NCI-H82 treated with DMSO at 0.1 percent for 48 hours (cell line): Measurements from ENCODE around the gene RNASEH2A.
"Not testable (repeated sequence)": the region's sequence is repeated elsewhere in the genome, so short reads cannot be mapped to it uniquely, and the experiment has no call there.

Experiments used
- DNase-seq: peaks from one replicate; lab custom pipeline; 2025; ENCODE audit not compliant: unreplicated experiment; lab: John Stamatoyannopoulos, UW

Gene RNASEH2A

DNA sequence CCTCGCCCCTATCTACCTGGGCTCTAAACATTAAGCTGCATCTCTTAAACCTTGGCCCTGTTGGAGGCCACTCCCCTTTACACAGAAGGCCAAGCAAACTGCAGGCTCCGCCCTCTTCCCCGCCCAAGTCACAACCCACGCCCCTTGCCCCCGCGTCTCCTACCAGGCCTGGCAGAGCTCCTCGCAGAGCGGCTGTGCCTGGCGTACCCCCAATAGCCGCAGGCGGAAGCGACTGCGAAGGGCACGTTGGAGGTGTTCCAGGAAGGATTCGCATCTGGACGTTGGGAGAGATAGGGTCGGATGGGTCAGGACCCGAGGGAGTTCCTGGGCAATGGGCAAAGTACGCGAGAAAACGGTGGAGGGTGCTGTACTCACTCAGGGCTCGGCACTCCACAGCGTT lies 22.1 kb downstream of the RNASEH2A start:
- DNase-seq = peak; percentile 67

DNA sequence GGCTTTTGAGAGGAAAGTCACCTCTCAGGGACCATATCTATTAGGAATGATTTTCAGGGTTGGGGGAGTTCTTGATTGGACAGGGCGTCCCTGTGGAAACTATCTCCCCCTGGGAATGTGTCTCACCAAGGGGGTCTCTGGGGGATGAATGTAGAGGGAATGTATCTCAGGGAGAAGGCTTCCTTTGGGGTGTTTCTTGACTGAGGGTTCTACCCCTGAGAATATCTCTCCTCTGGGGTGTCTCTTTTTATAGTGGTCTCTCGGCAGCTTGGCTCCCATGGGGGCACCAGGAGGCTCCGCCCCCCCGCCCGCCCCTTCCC lies 27.0 kb downstream of the RNASEH2A start:
- DNase-seq = peak; percentile 66

DNA sequence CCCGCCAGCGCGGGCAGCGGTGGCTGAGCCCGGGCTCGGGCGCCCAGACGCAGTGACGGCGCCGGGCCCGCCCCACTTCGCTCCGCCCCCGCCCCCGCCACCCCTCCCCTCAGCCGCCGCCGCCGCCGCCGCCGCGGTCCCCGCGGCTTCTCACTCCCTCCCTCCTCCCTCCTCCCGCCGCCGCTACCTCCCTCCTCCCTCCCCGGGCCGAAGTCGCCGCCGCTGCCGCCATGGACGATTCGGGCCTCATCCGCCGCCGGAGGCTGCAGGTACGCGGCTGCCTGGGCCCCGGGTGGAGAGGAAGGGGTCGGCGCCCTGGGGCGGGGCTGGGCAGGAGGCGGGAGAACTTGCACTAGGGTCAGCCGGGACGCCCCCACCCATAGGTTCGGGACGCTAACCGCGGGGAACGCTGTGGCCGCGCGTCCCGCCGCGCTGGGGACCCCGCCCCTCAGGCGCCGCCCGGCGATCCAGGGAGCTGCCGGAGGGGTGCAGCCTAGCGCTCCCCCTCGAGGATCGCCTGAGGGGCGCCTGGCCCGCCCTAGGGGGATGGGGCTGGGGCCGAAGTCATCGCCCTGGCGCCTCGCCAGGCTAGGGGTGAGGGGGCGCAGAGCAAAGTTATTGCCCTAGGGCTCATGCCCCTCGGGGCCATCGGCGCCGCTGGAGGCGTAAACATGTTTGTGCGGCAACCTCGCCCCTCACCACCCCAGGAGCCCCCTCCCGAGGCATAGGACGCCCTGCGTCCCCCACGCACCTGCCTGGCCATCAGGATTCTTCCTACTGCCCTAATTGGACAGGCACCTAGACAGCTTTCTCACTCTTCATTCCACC lies 27.6 kb downstream of the RNASEH2A start:
- DNase-seq = peak; percentile 41

DNA sequence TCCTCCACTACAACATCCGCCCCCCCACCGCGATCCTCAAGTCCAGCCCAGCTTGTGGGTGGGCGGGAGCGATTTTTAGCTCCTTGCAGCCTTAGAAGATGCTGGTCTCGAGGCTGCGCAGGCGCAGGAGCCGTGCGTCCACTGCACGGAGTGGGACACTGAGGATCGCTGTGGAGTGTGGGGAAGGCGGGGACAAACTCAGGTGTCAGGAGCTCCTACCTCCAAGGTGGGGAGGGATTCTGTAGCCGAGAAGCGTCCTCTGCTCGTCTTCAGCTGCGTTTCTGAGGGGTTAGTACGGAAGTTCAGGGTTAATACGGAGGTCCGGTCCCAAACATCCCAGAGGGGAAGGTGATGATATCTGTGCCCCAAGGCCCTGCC lies 28.2 kb downstream of the RNASEH2A start, which contains the start of gene RTBDN:
TSS of gene RTBDN (minus strand) at position 14 of the 378 bp plus-strand sequence. CDS start 4,600 bp downstream, outside the sequence.
- DNase-seq = no peak

DNA sequence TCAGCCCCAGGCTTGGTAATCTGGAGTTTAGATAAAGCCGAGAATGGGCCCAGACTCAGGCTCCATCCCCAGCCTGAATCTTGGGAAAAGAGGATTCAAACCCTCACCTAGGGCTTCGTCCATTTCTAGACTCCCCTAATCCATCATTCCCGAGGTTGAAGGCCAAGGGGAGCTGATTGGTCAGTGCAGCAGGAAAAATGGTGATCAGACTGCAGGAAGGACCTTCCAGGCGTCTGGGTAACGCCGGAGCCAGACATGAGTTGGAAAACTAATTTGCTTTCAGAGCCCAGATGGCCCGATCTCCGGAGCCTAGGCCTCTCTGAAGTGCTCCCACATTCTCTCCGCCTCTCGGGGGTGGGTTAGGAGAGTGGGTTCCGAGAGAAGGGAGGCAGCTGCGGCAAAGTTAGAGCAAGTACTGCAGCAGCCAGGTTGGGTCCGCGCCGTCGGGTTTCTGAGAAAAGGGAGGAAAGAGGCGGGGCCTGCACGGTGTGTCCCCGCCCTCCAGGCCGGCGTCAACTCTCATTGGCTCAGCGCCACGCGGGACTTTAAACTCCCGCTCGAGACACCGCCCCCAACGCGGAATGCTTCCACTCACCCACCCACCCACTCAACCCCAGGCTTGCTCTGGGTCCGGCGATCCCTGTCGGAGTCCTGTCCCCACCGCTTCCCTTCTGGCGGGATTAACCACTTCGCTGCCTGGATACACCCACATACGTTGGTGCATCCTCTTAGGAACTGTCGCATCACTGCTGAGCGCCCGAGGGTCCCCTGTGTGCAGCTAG lies 28.8 kb downstream of the RNASEH2A start:
- peak; percentile 85 for DNase-seq

DNA sequence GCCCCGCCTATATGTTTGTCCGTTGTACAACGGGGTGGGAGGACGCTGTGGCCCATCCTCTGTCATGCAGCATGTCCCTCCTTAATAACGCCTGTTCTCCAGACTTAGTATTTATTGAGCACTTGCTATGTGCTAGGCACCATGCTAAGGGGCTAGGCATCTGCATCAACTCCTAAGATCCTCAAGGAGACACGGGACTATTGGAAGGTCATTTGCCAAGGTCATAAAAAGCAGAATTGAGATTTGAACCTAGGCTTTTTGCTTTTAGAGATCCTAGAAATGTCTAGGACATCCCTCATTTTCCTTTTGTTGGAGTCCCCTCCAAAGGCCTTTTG lies 30.1 kb downstream of the RNASEH2A start:
- no peak for DNase-seq

DNA sequence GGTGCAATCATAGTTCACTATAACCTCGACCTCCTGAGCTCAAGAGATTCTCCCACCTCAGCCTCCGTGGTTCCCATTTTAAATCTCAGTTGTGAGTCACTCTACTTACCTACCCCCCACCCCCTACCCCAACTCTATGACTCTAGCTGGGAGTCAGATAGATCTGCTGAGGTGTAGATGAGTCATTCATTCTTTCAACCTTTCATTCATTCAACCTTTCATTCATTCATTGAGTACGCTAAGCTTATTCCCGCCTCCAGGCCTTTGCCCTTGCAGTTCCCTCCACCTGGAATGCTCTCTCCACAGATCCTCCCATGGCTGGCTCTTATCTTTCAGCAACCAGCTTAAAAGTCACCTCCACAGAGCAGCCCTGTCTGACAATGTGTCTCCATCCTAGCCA lies 30.8 kb downstream of the RNASEH2A start:
- no peak for DNase-seq

DNA sequence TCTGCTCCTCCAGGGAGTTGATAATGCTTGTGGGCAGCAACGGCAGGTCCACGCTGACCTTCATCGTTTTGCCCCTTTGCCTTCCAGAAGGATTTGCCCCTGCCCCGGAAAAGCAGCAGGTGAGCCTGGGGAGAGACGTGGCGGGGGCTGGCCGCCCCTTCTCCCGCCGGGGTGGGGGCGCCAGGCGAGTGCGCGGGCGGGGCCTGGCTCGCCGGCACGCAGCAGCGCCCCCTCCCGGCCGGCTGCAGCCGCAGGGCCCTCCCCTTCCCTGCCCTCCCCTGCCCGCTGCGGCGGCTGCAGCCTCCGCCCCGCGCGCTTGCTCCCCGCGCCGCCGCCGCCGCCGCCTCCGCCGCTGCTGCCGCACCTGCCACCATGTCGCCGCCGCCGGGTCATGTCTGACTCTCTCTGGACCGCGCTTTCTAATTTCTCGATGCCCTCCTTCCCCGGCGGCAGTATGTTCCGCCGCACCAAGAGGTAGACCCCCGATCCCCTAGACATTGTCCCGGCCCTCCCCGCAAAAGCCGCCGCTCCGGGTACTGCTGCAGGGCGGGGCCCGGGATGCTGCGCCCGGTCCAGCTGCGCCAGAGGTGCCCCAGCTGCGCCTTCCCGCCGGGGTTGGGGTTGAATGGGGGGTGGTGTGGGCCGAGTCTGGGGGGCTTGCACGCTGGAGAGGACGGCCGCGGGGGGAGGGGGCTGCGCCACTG lies 31.9 kb downstream of the RNASEH2A start, which contains the start of gene MAST1:
TSS of gene MAST1 (plus strand) at position 334 of the 704 bp plus-strand sequence. CDS start at position 392, 58 bp downstream.
- peak; percentile 48 for DNase-seq

DNA sequence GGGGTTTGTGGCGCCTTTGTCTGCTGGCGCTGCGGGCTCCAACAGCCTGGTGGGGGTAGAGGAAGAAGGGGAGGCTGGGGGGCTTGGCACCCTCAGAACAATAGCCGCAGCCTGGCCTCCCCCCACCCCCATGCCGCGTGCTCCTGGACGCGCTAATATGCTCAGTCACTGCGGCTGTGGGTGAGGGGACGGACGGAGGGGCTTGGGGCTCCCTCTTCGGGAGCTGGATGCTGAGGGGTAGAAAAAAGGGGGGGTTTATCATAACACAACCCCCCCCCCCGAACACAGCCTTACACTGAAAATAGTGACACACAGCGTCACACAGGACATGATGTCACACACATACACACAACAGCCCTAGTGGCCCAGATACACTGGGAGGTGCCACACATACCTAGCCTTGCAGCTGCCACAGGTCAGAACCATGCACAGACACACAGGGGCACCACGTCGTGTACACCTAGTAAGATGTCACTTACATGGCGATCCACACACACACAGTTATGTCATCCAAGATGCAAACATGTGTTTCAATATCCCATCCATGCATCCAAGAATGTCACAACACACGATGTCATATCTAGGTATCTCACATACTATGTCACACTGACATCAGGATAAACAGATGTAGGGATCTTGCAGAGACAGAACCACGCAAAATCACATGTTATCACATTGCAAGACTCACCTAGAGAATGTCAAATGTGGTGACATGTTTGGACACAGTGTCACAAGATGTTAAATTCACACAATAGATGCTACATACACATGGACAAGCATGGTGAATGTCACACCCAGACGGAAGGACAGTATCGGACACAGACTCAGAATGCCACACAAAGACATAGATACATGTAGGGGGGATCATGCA lies 32.7 kb downstream of the RNASEH2A start:
- no peak for DNase-seq

DNA sequence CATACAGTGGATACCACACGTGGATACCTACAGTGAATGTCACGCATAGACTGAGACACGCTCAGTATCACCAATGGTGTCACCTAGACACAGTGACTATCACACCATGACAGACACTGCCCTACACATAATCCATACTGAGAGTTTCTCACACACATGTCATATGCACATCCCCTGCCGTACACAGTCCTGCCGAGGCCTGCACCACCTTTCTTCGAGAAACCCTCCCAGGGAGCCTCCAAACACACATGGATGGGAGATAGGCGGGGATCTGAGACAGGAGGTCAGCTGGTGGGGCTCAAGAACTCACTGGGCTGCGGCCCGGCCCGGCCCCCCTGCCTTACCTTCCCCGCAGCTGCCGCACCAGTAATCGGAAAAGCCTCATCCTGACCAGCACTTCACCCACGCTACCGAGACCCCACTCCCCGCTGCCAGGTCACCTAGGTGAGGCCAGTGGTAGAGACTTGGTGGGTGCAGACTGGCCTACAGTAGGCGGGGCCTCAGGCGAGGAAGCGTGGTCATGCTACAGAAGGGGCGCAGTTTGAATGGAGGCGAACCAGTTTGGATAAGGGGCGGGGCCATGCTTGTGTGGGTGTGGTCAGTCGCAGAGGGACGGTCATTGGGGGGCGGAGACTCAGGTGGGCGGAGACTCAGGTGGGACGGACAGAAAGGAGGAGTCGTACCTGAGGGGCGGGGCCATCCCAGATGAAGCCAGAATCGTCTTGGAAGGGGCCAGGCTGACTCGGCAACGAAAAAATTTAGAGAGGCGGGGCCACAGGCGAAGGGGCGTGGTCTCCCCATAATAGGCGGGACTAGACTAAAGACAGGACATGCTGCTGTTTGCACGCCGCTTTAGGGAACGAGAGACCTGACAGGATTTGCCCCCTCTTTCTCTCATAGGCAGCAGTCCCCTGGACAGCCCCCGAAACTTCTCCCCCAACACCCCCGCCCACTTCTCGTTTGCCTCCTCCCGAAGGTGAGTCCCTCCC lies 34.0 kb downstream of the RNASEH2A start:
- DNase-seq = peak; percentile 86

DNA sequence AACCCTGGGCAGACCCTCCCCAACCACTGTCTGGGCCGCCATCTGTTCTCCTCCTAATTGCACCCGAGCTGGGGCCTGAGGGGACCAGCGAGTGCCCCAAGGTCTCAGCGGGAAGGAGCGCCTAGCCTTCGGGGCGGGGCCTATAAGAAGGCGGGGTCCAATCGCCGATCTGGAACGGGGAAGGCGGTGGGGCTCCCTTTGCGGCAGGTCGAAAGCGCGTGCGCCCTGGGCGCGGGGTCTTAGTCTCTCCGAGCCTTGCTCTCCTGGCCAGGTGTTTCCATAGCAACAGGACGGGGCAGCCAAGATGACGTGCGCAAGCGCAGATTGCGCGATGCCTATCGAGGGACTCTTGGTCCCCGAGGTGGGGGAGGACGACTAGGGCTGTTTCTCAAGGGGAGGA lies 34.7 kb downstream of the RNASEH2A start:
- DNase-seq = peak; percentile 80

DNA sequence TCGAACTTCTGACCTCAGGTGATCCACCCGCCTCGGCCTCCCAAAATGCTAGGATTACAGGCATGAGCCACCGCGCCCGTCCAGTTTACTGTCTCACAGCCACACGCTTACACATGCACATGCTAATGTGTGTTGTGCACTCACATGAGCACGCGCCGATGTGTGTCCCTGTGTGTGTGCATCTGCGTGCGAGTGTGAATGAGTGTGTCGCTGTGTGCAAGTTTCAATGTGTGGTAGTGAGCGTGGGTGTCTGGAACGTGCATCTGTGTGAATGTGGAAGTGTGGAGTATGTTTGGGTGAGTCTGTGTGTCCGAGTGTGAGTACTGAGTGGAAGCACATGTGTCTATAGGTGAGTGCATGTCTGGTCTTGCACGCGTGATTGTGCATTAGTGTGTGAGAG lies 36.1 kb downstream of the RNASEH2A start:
- no peak for DNase-seq

DNA sequence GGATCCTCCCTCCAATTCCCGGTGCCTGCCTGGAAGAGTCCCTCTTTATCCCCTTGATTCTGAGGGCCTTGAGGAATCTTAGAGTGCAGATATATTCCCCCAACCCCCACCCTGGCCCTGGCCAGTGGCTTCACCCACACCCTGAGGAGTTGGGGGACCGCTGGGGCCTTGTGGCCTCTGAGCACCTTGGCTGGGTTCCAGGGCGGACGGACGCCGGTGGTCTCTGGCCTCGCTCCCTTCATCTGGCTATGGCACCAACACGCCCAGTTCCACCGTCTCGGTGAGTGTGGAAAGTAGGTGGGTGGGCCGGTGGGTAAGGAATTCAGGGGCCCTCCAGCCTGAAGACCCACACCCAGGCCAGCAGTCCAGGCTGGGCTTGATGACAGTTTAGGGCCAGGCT lies 36.9 kb downstream of the RNASEH2A start:
- no peak for DNase-seq

DNA sequence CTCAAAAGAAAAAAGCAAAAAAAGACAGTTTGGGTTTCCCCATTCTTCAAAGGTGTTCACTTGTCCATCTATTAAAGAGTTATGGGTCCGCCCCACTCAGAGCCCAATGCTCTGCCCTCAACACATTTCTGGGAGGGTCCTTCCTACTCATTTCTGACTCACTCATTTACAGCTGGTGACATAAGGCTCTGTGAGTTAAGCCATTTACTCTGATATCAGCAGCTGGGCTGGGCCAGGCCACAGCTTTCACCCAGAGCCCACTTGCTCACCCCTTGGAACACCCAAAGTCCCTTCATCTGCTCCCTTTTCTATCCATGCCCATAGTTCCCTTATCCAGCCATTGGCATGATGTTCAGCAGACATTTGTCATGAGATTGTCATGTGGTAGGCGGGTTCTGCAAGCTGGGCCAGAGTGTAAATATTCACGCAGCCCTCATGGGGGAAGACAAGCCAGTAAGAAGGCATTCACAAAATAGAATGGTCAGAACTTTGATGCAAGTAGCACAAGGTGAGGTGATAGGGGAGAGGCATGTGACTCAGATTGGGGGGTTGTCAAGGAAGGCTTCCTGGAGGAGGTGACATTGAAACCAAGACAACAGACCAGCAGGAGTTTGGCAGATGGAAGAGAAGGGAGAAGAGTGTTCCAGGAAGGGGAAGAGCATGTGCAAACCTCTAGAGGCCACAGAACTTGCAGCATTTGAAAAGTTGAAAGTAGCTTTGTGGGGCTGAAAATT lies 37.8 kb downstream of the RNASEH2A start:
- DNase-seq = peak; percentile 35

DNA sequence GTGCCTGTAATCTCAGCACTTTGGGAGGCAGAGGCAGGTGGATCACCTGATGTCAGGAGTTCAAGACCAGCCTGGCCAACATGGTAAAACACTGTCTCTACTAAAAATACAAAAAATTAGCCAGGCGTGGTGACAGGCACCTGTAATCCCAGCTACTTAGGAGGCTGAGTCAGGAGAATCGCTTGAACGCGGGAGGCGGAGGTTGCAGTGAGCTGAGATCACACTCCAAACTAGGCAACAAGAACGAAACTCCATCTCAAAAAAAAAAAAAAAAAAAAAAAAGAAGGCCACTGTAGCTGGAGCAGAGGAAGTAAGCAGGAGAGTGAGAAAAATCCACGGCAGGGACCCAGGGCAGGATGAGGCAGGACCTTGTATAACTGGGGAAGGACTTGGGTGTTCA lies 40.2 kb downstream of the RNASEH2A start:
- not testable (repeated sequence) for DNase-seq

DNA sequence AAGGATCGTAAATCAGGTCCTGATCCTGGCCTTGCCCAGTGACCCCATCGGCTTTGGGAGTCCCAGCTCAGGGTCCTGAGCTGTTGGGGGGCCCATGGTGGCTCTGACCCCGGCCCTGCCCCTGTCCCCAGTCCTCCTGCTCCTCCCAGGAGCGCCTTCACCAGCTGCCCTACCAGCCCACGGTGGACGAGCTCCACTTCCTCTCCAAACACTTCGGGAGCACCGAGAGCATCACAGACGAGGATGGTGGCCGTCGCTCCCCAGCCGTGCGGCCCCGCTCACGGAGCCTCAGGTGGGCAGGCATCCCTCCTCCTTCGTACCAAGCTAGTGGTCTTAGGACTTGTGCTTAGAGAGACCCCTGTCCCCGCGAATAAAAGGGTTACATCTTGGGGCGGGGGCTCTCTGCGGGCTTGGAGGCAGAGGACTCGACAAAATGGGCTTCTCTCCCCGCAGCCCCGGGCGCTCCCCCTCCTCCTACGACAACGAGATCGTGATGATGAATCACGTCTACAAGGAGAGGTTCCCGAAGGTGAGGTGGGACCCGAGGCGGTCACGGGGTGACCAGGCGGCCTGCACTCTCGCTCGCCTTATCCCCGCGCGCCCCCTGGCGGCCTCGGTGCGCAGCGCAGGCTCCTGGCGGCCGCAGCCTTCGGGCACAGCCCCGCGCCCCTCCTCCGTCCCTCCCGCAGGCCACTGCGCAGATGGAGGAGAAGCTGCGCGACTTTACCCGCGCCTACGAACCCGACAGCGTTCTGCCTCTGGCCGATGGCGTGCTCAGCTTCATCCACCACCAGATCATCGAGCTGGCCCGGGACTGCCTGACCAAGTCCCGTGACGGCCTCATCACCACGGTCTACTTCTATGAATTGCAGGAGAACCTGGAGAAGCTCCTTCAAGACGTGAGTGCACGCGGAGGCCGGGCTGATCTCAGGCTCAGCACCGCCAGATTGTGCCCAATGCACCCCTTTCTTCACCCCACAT lies 41.1 kb downstream of the RNASEH2A start:
- DNase-seq = peak; percentile 55

DNA sequence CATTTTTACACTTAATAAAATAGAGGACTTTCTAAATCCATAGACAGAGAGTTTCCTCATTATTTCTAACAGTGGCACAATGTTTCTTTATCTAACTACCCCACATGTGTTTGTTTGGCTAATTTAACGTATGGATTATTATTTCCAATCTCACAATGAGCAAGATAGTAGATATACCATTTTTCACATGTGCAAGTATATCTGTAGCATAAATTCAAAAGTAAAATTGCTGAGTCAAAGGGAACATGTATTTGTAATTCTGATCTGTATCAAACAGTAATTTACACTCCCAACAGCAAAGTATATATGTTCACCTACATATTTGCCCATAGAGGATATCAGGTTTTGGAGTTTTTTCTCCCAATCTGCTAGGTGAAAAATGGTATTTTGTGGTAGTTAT lies 50.3 kb downstream of the RNASEH2A start:
- no peak for DNase-seq
